Measurements from ENCODE around the gene HOOK1.

DNA sequence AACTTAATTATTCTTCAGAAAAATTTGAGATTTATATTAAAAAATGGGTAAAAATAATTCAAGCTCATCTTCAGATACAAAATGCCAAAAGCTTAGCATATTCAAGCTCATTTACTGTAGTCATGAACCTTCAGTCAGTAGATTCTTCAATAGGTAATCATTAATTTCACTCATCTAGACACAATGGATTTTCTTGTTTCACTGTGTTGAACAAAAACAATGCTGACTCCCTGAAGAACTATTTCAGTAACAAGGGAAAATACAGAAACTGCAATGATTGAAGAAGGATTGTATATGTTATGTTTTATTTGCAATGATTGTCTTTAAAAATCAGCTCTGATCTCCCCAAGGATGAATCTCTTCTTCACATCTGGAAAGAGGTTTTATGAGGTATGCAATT, 9.2 kb upstream of the HOOK1 start:
- TF ChIP-seq, protein P1, sequence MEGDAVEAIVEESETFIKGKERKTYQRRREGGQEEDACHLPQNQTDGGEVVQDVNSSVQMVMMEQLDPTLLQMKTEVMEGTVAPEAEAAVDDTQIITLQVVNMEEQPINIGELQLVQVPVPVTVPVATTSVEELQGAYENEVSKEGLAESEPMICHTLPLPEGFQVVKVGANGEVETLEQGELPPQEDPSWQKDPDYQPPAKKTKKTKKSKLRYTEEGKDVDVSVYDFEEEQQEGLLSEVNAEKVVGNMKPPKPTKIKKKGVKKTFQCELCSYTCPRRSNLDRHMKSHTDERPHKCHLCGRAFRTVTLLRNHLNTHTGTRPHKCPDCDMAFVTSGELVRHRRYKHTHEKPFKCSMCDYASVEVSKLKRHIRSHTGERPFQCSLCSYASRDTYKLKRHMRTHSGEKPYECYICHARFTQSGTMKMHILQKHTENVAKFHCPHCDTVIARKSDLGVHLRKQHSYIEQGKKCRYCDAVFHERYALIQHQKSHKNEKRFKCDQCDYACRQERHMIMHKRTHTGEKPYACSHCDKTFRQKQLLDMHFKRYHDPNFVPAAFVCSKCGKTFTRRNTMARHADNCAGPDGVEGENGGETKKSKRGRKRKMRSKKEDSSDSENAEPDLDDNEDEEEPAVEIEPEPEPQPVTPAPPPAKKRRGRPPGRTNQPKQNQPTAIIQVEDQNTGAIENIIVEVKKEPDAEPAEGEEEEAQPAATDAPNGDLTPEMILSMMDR (IDR thresholded peaks at IDR 0.05) = no peak
- TF ChIP-seq POLR2AphosphoS5 (IDR thresholded peaks at IDR 0.05) (no peak), POLR2A (IDR thresholded peaks at IDR 0.05) (no peak), EP300 (IDR thresholded peaks at IDR 0.05; ENCODE audit: low read depth) (no peak)

Data from transverse colon (tissue), 4 donors.